GM20431 (cell line): ENCODE measurements around the gene ZHX3.

Source experiments
- in situ Hi-C: fragments of 300-500 bp; cut with MseI, MboI; formaldehyde crosslinking; loops from one replicate; pipeline ENCODE4 v1.15.0; 2020; ENCODE audit warnings: low sequenced_read_pairs; ENCODE audit not compliant: unreplicated experiment

ZHX3 gene

GRCh38 chr20:41355598-41356203 lies 38.2 kb upstream of the ZHX3 start:
- in situ Hi-C loops, result no loop called here

- in situ Hi-C loops, result no loop called here
Observed at GRCh38 chr20:41355192-41355591, 37.7 kb upstream of the ZHX3 start.

GRCh38 chr20:41353530-41353929 lies 36.0 kb upstream of the ZHX3 start:
- in situ Hi-C loops, result no loop called here

DNA sequence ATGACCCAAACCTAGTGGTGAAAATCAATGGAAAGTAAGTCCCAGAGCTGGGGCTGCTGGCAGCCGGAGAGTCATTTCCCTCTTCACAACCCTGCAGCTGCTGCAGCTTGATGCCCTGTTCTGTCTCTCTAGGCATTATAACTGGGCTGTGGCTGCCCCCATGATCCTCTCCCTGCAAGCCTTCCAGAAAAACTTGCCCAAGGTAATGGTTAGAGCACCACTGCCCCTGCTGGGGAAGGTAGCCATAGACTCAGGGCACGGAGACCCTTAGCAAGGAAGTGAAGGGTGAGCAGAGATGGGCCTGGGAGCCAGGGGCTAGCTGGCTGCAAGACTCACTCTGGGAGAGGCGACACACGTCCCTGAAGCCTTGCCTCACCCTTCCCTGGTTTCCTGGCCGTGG lies 35.1 kb upstream of the ZHX3 start:
- in situ Hi-C loops, result no loop called here

DNA sequence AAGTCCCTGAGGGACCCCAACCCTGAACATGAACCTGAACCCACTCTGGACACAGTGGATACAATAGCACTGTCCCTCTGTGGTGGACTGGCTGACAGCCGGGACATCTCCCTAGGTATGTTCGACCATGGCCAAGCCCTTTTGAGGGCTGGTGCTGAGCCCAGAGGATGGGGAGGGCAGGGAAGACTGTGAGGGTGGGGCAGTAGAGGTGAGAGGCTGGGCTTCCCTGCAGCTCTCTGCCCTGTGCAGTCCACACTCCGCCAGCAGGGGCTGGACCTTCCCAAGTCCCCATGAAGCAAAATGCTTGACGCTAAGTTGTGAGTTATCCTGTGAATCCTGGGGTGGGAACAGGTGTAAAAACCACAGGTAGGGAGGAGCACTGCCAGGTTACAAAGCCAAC lies 34.6 kb upstream of the ZHX3 start:
- in situ Hi-C loops, result no loop called here

DNA sequence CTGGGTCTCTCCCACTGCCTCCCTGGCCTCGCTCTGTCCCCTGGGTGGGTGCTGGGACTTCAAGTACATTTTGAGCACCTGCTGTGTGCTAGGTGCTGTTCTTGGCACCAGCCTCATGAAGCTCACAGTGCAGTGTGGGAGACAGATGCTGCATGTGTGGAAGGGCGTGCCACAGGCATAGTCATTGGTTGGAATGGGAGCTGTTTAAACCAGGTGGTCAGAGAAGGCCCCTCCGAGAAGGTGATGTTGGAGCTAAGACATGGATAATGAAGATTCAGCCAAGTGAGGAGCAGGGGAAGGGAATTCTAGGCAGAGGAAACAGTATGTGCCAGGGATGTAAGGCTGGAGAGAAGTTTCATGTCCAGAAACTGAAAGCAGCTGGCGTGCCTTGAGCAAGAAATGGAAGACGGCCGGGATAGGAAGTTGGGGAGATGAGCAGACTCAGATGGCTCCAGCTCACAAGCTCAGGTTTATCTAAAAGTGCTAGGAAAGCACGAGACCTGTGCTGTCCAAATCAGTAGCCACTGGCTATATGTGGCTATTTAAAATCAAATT lies 33.0 kb upstream of the ZHX3 start:
- in situ Hi-C loops, result no loop called here

GRCh38 chr20:41349943-41350342 lies 32.4 kb upstream of the ZHX3 start:
- in situ Hi-C loops, result loop anchor here (10.0 to 25.0 kb wide), 2 partner anchors 165 to 388 kb away; no protein-coding TSS in a partner anchor

DNA sequence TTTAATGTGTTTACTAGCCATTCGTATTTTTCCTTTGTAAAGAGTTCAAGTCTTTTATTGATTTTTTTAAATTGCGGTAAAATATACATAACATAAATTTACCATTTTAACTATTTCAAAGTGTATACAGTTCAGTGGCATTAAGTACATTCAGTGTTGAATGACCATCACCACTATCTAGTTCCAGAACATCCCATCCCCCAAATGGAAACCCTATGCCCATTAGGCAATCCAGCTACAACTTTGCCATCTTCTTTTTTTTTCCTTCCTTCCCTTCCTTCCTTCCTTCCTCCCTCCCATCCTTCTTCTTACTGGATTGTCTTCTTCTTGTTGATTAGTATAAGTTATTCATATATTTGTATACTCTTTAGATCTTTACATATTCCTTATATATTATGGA lies 31.7 kb upstream of the ZHX3 start:
- in situ Hi-C loops, result loop anchor here (10.0 to 25.0 kb wide), 2 partner anchors 164 to 387 kb away; no protein-coding TSS in a partner anchor

DNA sequence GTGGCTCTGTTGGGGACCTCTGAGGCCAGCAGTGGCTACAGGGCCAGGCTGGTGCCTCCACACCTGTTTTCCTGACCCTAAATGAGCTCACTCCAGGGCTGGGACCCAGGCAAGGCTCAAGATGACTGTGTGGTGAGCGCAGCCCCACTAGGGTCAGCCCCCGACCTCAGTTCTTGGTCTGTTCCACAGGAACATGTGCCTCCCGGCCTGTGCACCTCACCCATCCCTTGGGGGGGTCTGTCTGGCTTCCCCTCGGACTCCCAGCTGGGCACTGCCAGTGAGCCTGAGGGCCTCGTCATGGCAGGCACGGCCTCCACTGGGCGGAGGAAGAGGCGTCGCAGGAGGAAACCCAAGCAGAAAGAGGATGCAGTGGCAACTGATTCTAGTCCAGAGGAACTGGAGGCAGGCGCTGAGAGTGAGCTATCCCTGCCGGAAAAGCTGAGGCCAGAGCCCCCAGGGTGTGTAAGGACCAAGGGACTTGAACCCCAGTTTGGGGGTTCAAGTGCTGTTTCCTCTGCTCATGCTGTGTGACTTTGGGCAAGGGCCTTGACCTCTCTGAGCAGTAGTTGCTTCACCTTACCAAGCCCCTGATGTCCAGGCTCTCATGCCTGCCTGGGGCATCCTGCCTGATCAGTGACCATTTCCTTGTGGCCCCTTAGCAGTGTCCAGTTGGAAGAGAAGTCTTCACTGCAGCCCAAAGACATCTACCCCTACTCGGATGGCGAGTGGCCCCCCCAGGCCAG lies 31.1 kb upstream of the ZHX3 start:
- in situ Hi-C loops, result loop anchor here (10.0 to 25.0 kb wide), 2 partner anchors 164 to 386 kb away; no protein-coding TSS in a partner anchor

GRCh38 chr20:41347523-41348429 lies 30.2 kb upstream of the ZHX3 start:
- in situ Hi-C loops, result loop anchor here (10.0 to 25.0 kb wide), 2 partner anchors 163 to 385 kb away; no protein-coding TSS in a partner anchor

DNA sequence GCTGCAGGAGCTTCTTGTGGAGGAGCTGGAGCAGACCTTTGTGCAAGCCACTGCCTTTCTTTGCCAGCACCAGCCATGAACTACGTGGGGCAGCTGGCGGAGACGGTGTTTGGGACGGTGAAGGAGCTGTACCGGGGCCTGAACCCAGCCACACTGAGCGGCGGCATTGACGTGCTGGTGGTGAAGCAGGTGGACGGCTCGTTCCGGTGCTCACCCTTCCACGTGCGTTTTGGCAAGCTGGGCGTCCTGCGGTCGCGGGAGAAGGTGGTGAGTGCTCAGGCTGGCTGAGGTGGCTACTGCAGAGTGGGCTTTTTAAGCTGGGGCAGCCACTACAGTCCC lies 28.2 kb upstream of the ZHX3 start:
- in situ Hi-C loops, result loop anchor here (10.0 to 25.0 kb wide), 2 partner anchors 161 to 383 kb away; no protein-coding TSS in a partner anchor

DNA sequence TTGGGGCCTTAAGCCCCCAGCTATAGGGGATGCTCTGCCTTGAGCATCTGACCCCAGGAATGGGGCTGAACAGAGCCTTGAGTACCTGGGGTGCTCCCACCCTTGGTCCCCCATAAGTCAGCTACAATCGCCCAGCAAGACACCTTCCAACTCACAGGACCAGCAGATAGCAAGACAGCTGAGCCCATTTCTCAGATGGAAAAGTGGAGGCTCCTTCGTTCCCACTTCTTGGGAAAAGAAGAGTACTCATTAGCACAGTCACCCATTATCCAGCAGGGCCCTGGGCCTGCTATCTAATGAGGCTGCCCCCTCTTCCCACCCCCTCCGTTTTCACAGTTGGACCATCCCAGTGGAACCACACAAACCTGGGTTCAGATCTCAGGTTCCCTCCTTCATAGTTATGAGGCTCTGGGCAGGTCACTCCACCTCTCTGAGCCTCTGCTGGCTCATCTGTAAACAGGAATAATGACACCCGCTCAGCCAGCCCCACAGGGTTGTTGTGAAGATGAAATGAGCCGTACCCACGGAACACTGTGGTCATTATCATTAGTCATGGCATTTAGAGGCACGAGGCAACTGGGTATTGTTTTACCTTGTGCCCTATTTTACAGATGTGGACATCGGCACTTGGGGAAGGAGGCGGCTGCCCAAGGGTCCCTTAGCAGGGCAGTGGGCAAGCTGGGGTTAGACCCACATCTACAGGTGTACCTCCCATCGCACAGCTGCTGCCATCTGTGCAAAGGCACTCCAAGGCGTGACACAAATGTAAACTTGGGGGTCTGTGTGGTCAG lies 27.6 kb upstream of the ZHX3 start:
- in situ Hi-C loops, result loop anchor here (10.0 to 25.0 kb wide), 2 partner anchors 160 to 383 kb away; no protein-coding TSS in a partner anchor

GRCh38 chr20:41344477-41344876 lies 26.9 kb upstream of the ZHX3 start:
- in situ Hi-C loops, result loop anchor here (10.0 to 25.0 kb wide), 2 partner anchors 160 to 382 kb away; no protein-coding TSS in a partner anchor

DNA sequence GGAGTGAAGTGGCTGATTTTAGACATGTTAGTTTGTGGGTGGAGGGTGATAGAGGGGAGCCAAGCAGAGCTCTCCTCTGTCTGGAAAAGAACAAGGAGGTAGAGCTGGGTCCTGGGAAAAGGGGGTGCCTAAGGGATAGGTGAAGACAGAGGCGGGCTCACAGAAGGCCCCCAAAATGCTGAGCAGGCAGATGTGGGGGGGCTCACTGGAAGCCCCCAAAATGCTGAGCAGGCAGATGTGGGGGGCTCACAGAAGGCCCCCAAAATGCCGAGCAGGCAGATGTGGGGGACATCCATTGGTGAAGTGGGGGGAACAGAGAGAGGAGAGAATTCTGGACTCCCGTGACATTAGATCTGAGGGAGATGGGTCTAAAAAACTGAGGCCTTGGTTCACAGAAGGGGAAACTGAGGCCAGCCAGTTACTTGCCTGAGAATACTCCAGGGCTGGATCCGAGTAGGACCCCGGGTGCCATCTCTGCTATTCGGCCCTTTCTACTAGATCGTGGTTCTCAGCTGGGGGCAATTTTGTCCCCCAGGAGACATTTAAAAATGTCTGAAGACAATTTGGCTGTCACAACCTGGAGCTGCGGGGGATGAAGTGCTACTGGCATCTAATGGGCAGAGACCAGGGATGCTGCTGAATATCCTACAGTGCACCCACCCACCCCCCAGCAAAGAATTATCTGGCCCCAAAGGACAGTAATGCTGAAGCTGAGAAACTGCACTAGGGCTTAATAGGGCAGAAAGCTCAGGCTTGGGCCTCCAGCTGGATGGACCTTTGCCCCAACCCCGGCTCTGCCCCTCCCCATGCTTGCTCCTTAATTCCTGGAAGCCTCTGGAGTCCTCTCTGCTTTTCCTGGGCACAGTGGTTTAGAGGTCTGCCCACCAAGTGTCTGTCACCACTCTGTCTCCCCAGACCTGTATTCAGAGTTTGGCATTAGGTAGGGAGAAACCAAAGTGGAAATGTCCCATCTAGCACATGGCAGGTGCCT lies 25.2 kb upstream of the ZHX3 start:
- in situ Hi-C loops, result loop anchor here (10.0 to 25.0 kb wide), 2 partner anchors 158 to 380 kb away; no protein-coding TSS in a partner anchor

- in situ Hi-C loops, result loop anchor here (10.0 to 25.0 kb wide), 2 partner anchors 156 to 378 kb away; no protein-coding TSS in a partner anchor
Observed at GRCh38 chr20:41340327-41341055, 23.0 kb upstream of the ZHX3 start, which contains the start of gene LPIN3. LPIN3 (plus strand) TSS chr20:41340821; CDS start chr20:41345804, 4,983 bp downstream.

DNA sequence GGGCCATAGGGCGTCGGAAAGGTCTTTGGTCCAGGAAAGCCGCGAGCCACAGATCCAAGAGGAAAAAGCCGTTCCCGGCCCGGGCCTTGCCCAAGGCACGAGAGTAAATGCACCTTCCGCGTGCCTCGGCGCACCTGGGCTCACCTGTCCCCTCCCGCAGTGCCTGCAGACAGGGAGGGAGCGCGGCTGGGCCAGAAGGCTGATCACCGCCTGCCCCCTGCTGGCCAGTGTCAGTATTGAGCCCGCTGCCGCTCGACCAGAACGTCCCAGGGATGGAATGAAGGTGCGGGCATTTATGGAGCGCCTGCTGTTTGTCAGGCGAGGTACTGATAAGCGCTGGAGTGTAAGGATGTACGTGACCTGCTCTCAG lies 22.4 kb upstream of the ZHX3 start:
- in situ Hi-C loops, result loop anchor here (10.0 to 25.0 kb wide), 2 partner anchors 155 to 378 kb away; no protein-coding TSS in a partner anchor
